LNCaP clone FGC (cell line): ENCODE results near the gene ABLIM1.

Experiments
- DNase-seq: peaks from one replicate; pipeline ENCODE4 v3.0.0-alpha.2; 2011; ENCODE audit warnings: low read depth
- H3K4me3 ChIP-seq: 2 replicates; pipeline ENCODE4 v1.5.1; 2011; ENCODE audit warnings: mild to moderate bottlenecking, low read depth, low read length, control low read depth
- TF ChIP-seq, protein P1 (sequence below): IDR thresholded peaks from 2 replicates; pipeline ENCODE4 v1.5.1; 2012; ENCODE audit warnings: mild to moderate bottlenecking; ENCODE audit not compliant: control insufficient read depth, insufficient read depth; ENCODE audit errors: extremely low read depth

The ABLIM1 gene

DNA sequence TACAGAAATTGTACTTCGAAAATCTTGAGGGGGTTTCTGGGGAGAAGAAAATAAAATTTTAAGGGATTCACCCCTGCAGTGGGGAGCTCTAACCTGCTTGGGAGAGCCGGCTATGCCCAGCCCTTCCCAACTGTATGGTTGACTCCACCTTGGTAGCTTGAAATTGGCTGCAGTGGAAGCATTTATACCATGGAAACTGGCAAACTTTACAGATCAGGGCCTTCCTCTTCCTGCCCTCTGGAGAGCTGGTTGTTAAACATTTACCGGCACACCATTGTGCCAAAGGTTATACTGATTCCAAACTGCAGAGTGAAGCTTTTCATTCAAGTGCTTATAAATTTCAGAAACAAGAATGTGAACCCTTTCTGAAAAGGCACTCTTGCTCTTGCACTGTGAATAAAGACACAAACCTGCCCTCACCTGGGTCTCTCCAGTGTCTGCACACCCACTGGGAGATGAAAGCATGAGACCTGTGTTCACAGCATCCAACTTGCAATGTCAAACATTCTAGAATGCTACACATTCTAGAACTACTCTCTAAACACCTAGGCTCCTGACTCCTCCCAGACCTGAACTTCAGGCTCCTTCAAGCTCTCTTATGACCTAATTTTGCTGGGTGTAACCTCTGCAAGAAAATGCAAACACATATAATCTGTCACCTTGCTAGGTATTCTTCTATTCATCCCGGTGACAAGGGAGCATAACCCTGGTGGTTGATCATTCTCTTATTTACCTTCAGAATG is 44.7 kb downstream of the ABLIM1 start:
- no peak overlapping the region for H3K4me3 ChIP-seq
- peak; percentile 8 for DNase-seq
- TF ChIP-seq, protein P1, sequence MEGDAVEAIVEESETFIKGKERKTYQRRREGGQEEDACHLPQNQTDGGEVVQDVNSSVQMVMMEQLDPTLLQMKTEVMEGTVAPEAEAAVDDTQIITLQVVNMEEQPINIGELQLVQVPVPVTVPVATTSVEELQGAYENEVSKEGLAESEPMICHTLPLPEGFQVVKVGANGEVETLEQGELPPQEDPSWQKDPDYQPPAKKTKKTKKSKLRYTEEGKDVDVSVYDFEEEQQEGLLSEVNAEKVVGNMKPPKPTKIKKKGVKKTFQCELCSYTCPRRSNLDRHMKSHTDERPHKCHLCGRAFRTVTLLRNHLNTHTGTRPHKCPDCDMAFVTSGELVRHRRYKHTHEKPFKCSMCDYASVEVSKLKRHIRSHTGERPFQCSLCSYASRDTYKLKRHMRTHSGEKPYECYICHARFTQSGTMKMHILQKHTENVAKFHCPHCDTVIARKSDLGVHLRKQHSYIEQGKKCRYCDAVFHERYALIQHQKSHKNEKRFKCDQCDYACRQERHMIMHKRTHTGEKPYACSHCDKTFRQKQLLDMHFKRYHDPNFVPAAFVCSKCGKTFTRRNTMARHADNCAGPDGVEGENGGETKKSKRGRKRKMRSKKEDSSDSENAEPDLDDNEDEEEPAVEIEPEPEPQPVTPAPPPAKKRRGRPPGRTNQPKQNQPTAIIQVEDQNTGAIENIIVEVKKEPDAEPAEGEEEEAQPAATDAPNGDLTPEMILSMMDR = no peak

DNA sequence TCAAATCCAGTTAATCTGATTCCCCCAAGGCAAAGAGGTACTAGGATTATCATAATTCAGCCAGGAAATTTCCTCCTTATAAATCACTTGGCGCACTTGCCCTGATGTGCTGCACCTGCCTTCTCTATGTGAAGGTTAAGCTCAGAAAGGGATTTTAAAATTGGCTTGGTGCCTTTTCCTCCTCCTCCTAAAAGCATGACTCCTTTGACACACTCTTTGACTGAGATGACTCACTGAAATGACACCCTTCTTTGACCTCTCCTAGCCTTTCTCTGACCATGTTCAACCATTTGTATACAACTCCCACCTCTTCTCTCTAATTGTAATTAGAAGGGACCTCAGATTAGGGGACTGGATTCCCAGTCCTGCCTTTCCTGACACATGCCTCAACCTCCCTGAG is 46.5 kb downstream of the ABLIM1 start:
- DNase-seq = no peak
- TF ChIP-seq, protein P1 = no peak
- H3K4me3 ChIP-seq = no peak overlapping the region

DNA sequence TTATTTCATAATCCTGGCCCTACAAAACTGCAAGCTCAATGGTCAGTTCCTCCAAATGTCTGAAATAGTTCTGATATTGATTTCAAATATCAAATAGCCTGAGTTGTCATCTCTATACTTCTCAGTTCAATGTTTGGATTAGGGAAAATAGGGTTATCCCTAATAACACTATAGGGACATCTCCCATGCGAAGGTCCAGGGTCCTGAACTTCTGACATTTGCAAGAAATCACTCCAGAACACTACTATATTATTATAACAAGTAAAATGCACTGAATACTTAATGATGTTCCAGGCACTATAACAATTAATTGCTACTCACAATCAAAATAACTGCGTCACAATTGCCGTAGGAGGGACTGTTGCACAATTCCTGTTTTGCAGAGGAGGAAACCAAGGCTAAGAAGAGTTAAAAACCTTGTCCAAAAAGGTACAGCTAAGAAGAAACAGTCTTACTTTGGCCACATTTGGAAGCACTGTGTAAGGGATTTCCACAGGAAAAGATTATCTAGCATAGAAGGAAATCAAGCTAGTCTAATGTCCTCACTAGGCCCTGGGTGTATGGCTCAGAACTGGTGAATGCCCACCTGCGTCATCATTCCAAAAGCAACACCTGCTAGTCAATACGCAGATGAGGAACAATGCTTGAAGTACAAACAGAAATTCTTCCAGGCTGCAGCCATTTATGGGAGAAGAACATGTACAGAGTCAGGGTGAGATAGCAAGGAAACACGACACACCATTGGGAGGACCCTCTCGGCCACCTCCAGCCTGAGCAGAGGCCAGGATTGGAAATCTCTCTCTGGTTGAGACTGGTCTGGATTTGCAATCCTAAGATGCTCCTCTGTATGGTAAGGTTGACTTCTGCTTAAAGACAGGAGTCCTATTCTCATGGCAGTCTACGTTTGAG is 48.3 kb downstream of the ABLIM1 start:
- TF ChIP-seq, protein P1 = no peak

DNA sequence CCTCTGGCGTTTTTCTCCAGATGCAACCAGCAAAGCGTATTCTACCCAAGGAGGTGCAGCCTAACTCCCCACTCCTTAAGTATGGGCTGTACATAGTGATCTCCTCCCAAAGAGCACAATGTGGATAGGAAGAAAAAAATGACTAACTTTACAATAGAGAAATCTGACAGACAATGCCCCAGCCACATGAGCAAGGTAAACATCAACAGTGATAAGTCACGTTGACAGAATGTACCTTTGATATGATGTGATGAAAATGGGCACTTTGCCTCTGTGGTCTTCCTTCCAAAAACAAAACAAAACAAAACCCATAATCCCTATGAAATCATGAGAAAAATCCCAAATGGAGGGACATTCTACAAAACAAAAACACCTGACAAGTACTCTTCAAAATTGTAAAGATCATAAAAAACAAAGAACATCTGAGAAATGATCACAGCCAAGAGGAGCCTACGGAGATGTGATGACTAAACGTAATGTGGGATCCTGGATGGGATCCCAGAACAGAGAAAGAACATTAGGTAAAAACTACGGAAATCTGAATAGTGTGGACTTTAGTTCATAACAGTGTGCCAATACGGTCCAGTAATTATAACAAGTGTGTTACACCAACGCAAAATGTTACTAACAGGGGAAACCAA is 50.6 kb downstream of the ABLIM1 start:
- TF ChIP-seq, protein P1 = no peak
- no peak overlapping the region for H3K4me3 ChIP-seq
- no peak for DNase-seq

More for the DNA sequence above, 48.3 kb downstream of the ABLIM1 start:
- no peak for DNase-seq
- H3K4me3 ChIP-seq = no peak overlapping the region

DNA sequence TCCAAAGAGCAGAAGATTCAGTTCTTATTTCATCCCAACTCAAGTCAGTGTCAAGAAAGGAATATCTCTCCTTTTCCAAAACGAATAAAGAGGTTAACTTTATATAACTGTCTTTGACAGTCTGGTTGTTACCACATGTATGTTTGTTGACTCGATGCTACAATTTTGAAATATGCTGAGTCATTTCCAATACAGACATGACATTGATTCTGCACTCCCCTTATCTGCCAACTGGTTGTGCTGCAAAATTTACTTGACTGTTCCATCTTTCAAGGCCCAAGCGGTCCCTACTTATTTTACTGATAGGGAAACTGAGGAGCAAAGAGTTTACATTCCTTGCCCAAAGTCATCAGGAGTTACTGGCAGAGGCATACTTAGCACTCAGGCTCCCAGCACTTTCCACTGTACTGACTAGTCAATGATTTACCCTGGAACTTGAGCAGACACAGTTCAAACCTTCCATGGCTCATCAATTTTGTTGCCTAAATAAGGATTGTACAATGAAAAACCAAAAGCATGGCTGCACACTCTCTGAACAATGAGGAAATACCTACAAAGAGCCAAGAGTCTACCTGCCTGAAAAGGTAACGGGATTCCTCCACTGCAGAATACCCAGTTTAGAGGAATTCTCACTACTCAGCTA is 52.8 kb downstream of the ABLIM1 start:
- TF ChIP-seq, protein P1 = no peak
- no peak overlapping the region for H3K4me3 ChIP-seq

DNA sequence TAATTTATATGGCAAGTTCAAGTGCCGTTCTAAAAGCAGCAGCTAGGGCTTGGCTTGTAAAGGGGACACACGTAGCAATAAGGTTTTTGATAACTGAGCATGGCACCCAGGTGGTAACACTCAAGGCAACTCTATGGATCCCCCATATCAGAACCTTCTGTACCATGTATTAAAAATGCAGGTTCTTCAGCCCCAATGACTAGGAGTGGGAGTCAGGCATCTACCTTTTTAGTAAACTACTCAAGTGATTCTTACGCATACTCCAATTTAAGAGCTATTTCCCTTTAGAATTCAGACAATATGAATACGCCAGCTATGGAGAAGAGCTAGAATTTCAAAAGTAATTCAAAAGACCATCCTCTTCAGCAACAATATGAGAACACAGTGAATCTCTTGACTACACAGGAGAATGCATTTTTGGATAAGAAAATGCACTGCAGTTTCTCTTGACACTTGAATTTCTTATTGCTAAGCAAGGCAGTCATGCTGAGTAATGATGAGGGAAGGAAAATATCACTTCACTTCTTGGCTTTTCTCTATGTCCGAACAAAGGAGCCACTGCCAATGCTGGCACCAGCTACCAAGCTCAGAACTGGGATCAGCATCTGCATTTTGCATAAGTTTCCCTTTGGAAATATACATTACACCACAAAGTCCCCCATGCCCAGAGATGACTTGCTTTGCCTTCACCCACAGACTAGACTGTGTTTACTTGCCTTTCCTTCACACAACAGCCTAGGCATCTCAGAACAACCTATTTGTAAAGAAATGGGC is 53.5 kb downstream of the ABLIM1 start:
- DNase-seq = no peak
- TF ChIP-seq, protein P1 = no peak
- no peak overlapping the region for H3K4me3 ChIP-seq

More for the DNA sequence above, 52.8 kb downstream of the ABLIM1 start:
- DNase-seq = no peak
